Uterus (tissue), 4 donors: Measurements from ENCODE around the gene YWHAB. TPM values are rescaled to one million over a fixed set of nuclear protein-coding genes. Genes with fewer than 3 reads are reported as not detected.

ENCODE experiments used
- DNase-seq, 2 donors: peaks; one replicate each; pipeline ENCODE4 v3.0.0-alpha.2; 2019 to 2020
- H3K27ac ChIP-seq, 2 donors: fragments of 200-600 bp; sonication (generic); 1 replicate in 1 of 2; 2 replicates in 1 of 2; pipeline ENCODE4 v1.5.1; 2016 to 2018
- H3K27me3 ChIP-seq, 2 donors: fragments of 200-600 bp; sonication (generic); one replicate each; pipeline ENCODE4 v1.5.1; 2018 to 2019; ENCODE audit warnings: control low read depth in 1 of 2
- H3K36me3 ChIP-seq, 2 donors: fragments of 200-600 bp; sonication (generic); one replicate each; pipeline ENCODE4 v1.5.1; 2019; ENCODE audit warnings: control low read depth in 1 of 2
- H3K4me1 ChIP-seq, 2 donors: fragments of 200-600 bp; sonication (generic); one replicate each; pipeline ENCODE4 v1.5.1; 2018 to 2019; ENCODE audit warnings: control low read depth in 1 of 2
- H3K4me3 ChIP-seq, 2 donors: fragments of 200-600 bp; sonication (generic); 1 replicate in 1 of 2; 2 replicates in 1 of 2; pipeline ENCODE4 v1.5.1; 2018 to 2019; ENCODE audit warnings: mild to moderate bottlenecking in 1 of 2
- H3K9me3 ChIP-seq, 2 donors: fragments of 200-600 bp; sonication (generic); one replicate each; pipeline ENCODE4 v1.5.1; 2019; ENCODE audit warnings: control low read depth in 1 of 2
- POLR2A ChIP-seq, 2 donors: fragments of 450-650 bp; IDR thresholded peaks; one replicate each; pipeline ENCODE4 v1.6.1; 2016; ENCODE audit warnings: antibody characterized with exemption in 2 of 2, mild to moderate bottlenecking in 1 of 2, moderate library complexity in 1 of 2
- intact Hi-C: fragments of 100-400 bp; cut with DNase I; formaldehyde crosslinking; loops from one replicate; pipeline ENCODE4 v1.15.1; 2023; ENCODE audit warnings: low total_unique reads
- total RNA-seq, 4 donors: library from RNA; depleted of rRNA in 3 of 4; stranded (reverse); fragments of >200 nt in 3 of 4; gene quantifications; one replicate each; pipeline versions ENCODE4 v1.1.0 to v1.2.4, GENCODE V29; 2014 to 2023
- TF ChIP-seq, protein P1 (sequence below), 4 experiments: fragments of 200-600 bp in 2 of 4; fragments of 450-650 bp in 2 of 4; sonication (generic) in 2 of 4; IDR thresholded peaks; one replicate each; pipeline ENCODE4 v1.5.1; 2016 to 2019; ENCODE audit warnings: antibody characterized with exemption in 4 of 4, mild to moderate bottlenecking in 2 of 4, moderate library complexity in 1 of 4
- donor health status: DM: yes; HTN: yes; CAD: no.

Gene YWHAB
- total RNA-seq, 4 donors from 2014 or later = 54.3 to 131 (median 108) TPM

DNA sequence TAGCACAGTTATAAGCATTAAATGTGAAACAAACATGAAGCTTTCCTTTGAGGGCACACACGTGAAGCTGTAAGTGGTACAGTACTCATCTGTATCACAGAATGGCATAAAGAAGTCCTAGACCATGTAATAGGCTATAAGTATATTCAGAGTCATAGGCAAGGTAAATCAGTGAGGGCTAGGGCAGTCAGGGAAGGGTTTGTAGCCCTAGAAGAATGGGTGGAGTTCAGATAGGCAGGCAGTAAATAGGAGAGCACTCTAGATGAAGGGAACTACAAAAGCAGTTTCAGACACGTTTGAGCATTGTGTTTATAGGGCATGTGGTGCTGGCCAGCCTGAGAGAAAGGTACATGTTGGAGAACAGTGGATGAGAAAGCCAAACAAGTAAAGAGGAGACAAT lies 9.5 kb downstream of the YWHAB start:
- Histone ChIP-seq H3K27ac (no peak overlapping the region), H3K9me3 (no peaks in the 10 kb centered on the region), H3K27me3 (no peaks in the 10 kb centered on the region), H3K4me3 (no peak overlapping the region), H3K4me1 (peaks cover 5 to 9% of the 10 kb centered on the region in 2 donors), H3K36me3 (no peaks in the 10 kb centered on the region)
- TF ChIP-seq, protein P1, sequence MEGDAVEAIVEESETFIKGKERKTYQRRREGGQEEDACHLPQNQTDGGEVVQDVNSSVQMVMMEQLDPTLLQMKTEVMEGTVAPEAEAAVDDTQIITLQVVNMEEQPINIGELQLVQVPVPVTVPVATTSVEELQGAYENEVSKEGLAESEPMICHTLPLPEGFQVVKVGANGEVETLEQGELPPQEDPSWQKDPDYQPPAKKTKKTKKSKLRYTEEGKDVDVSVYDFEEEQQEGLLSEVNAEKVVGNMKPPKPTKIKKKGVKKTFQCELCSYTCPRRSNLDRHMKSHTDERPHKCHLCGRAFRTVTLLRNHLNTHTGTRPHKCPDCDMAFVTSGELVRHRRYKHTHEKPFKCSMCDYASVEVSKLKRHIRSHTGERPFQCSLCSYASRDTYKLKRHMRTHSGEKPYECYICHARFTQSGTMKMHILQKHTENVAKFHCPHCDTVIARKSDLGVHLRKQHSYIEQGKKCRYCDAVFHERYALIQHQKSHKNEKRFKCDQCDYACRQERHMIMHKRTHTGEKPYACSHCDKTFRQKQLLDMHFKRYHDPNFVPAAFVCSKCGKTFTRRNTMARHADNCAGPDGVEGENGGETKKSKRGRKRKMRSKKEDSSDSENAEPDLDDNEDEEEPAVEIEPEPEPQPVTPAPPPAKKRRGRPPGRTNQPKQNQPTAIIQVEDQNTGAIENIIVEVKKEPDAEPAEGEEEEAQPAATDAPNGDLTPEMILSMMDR (IDR thresholded peaks at IDR 0.05) = no peak
- TF ChIP-seq POLR2A (IDR thresholded peaks at IDR 0.05) = no peak
- intact Hi-C loops = no loop called here
- no peak for DNase-seq

GRCh38 chr20:44896583-44896982 lies 11.1 kb downstream of the YWHAB start:
- DNase-seq = no peak
- intact Hi-C loops = no loop called here
- Histone ChIP-seq H3K4me1 (peaks cover 0 to 5% of the 10 kb centered on the region in 2 donors), H3K27ac (no peak overlapping the region), H3K36me3 (no peaks in the 10 kb centered on the region), H3K9me3 (no peaks in the 10 kb centered on the region), H3K4me3 (no peak overlapping the region), H3K27me3 (no peaks in the 10 kb centered on the region)
- TF ChIP-seq, protein P1 (IDR thresholded peaks at IDR 0.05) = no peak
- no peak for TF ChIP-seq POLR2A (IDR thresholded peaks at IDR 0.05)

DNA sequence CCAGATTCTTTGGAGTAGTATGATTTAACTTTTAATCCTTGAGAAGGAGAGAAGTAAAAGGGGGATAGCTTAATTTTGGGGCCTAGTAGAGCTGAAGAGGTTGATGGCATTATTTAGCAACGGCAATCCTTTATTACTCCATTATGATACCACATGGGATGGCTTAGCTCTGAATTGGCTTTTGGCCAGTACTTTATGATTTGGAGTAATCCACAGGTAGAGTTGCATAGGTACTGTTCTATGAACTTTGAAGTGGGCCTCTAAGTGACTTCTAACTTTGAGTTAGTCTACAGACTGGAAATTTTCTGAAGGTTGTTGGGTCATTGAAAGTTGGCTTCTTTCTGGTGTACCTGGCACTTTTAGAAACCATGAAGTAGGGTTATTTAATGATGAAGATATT lies 11.6 kb downstream of the YWHAB start:
- Histone ChIP-seq H3K4me3 (no peak overlapping the region), H3K4me1 (peaks cover 0 to 5% of the 10 kb centered on the region in 2 donors), H3K9me3 (no peaks in the 10 kb centered on the region), H3K36me3 (no peaks in the 10 kb centered on the region), H3K27me3 (no peaks in the 10 kb centered on the region), H3K27ac (no peak overlapping the region)
- DNase-seq = no peak
- intact Hi-C loops = no loop called here
- TF ChIP-seq POLR2A (IDR thresholded peaks at IDR 0.05) = no peak
- TF ChIP-seq, protein P1 (IDR thresholded peaks at IDR 0.05) = no peak

GRCh38 chr20:44900231-44900854 lies 14.8 kb downstream of the YWHAB start:
- no peak for DNase-seq
- Histone ChIP-seq H3K36me3 (no peaks in the 10 kb centered on the region), H3K9me3 (no peaks in the 10 kb centered on the region), H3K27me3 (no peaks in the 10 kb centered on the region), H3K4me1 (no peaks in the 10 kb centered on the region), H3K4me3 (no peak overlapping the region), H3K27ac (no peak overlapping the region)
- intact Hi-C loops = no loop called here
- TF ChIP-seq, protein P1 (IDR thresholded peaks at IDR 0.05) = no peak
- TF ChIP-seq POLR2A (IDR thresholded peaks at IDR 0.05) = no peak

DNA sequence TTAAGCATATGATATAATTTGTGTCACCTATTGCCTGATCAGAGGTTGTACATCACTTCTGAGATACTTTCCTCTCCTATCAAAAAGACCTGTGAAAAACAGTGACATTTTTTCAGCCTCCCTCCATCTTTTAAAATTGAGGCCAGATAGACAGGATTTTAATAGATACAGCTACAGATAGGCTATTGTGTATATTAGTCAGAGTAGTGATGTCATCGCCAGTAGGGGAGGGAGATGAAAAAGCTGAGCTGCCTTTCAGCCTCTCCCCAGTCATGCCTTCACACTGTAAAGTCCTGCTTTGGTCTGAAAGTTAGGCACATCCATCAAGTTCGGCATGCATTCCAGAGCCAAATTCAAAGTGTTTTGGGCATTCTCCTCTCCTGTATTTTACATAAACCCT lies 16.5 kb downstream of the YWHAB start:
- TF ChIP-seq, protein P1 (IDR thresholded peaks at IDR 0.05) = no peak
- TF ChIP-seq POLR2A (IDR thresholded peaks at IDR 0.05) = no peak
- no peak overlapping the region for H3K27ac ChIP-seq
- no peaks in the 10 kb centered on the region for H3K9me3 ChIP-seq
- DNase-seq = no peak
- intact Hi-C loops = no loop called here
- no peaks in the 10 kb centered on the region for H3K27me3 ChIP-seq
- H3K4me3 ChIP-seq = no peak overlapping the region
- H3K4me1 ChIP-seq = no peaks in the 10 kb centered on the region
- H3K36me3 ChIP-seq = no peaks in the 10 kb centered on the region
